Thyroid gland (tissue), 4 donors: ENCODE data around the gene OTUD5. TPM values are rescaled to one million over a fixed set of nuclear protein-coding genes. Genes with fewer than 3 reads are reported as not detected.

Source experiments
- DNase-seq, 2 donors: peaks; one replicate each; pipeline ENCODE4 v3.0.0-alpha.2; 2019
- H3K27ac ChIP-seq, 3 donors: fragments of 200-600 bp; sonication (generic); 1 replicate in 2 of 3; 2 replicates in 1 of 3; pipeline ENCODE4 v1.5.1; 2016 to 2019; ENCODE audit warnings: mild to moderate bottlenecking in 1 of 3, moderate library complexity in 1 of 3
- H3K27me3 ChIP-seq: fragments of 200-600 bp; sonication (generic); one replicate; pipeline ENCODE4 v1.5.1; 2019
- H3K36me3 ChIP-seq, 2 donors: fragments of 200-600 bp; sonication (generic); one replicate each; pipeline ENCODE4 v1.5.1; 2016 to 2019
- H3K4me1 ChIP-seq, 2 donors: fragments of 200-600 bp; sonication (generic); one replicate each; pipeline ENCODE4 v1.5.1; 2017 to 2019
- H3K4me3 ChIP-seq, 3 donors: fragments of 200-600 bp; sonication (generic); replicated peaks in 1 of 3; 1 replicate in 2 of 3; 2 replicates in 1 of 3; pipeline ENCODE4 v1.5.1; 2016; ENCODE audit warnings: mild to moderate bottlenecking in 1 of 3
- H3K9me3 ChIP-seq: fragments of 200-600 bp; sonication (generic); one replicate; pipeline ENCODE4 v1.5.1; 2017
- CTCF ChIP-seq, 6 experiments: fragments of 200-600 bp in 3 of 6; fragments of 450-650 bp in 3 of 6; sonication (generic) in 3 of 6; IDR thresholded peaks; one replicate each; pipeline ENCODE4 v1.5.1; 2016 to 2019; ENCODE audit warnings: antibody characterized with exemption in 6 of 6, mild to moderate bottlenecking in 2 of 6, inconsistent platforms in 1 of 6, moderate library complexity in 1 of 6
- POLR2A ChIP-seq, 2 donors: fragments of 450-650 bp; IDR thresholded peaks; one replicate each; pipeline ENCODE4 v1.6.1; 2017; ENCODE audit warnings: antibody characterized with exemption in 2 of 2, mild to moderate bottlenecking in 2 of 2, moderate library complexity in 1 of 2
- WGBS, 2 donors: methylation state at CpG; one replicate each; pipeline ENCODE4 v1.1.5; 2017; 5-methylcytosine and 5-hydroxymethylcytosine counted together
- intact Hi-C: fragments of 100-400 bp; cut with DNase I; formaldehyde crosslinking; loops from one replicate; pipeline ENCODE4 v1.15.1; 2023
- total RNA-seq, 4 donors: library from RNA; depleted of rRNA; stranded (reverse); fragments of >200 nt; gene quantifications; one replicate each; pipeline ENCODE4 v1.2.3, GENCODE V29; 2016

Gene OTUD5
- total RNA-seq, 4 donors from 2014 or later: 33.9 to 52.4 (median 43.3) TPM

- Histone ChIP-seq H3K27ac (peak overlapping the region; percentile 87 to 94 (median 90)), H3K4me3 (peak overlapping the region in 1 of 3 donors; percentile 44), H3K4me1 (peaks cover 7 to 9% of the 10 kb centered on the region in 2 donors), H3K9me3 (no peaks in the 10 kb centered on the region), H3K36me3 (no peaks in the 10 kb centered on the region), H3K27me3 (no peaks in the 10 kb centered on the region)
- TF ChIP-seq POLR2A (IDR thresholded peaks at IDR 0.05) (no peak), CTCF (IDR thresholded peaks at IDR 0.05) (no peak)
- no peak for DNase-seq
- intact Hi-C loops: no loop called here
- 9 to 34% methylated on average over 3 to 6 of the region's 9 CpGs for WGBS, 2 donors
Observed at GRCh38 chrX:48896611-48897011, 60.8 kb downstream of the OTUD5 start.

GRCh38 chrX:48894891-48895290, 62.5 kb downstream of the OTUD5 start:
- intact Hi-C loops: no loop called here
- Histone ChIP-seq H3K4me3 (no peak overlapping the region), H3K36me3 (no peaks in the 10 kb centered on the region), H3K4me1 (peaks cover 7 to 9% of the 10 kb centered on the region in 2 donors), H3K9me3 (no peaks in the 10 kb centered on the region), H3K27ac (no peak overlapping the region), H3K27me3 (no peaks in the 10 kb centered on the region)
- WGBS, 2 donors: 85 to 93% methylated on average over 6 of the region's 6 CpGs
- TF ChIP-seq POLR2A (IDR thresholded peaks at IDR 0.05): no peak
- TF ChIP-seq CTCF (IDR thresholded peaks at IDR 0.05): no peak
- DNase-seq: no peak

GRCh38 chrX:48893556-48894348, 63.7 kb downstream of the OTUD5 start:
- TF ChIP-seq CTCF (IDR thresholded peaks at IDR 0.05) (no peak), POLR2A (IDR thresholded peaks at IDR 0.05) (no peak)
- Histone ChIP-seq H3K36me3 (no peaks in the 10 kb centered on the region), H3K27me3 (no peaks in the 10 kb centered on the region), H3K4me3 (no peak overlapping the region), H3K4me1 (peaks cover 7 to 9% of the 10 kb centered on the region in 2 donors), H3K27ac (no peak overlapping the region), H3K9me3 (no peaks in the 10 kb centered on the region)
- intact Hi-C loops: no loop called here
- WGBS, 2 donors: 91 to 92% methylated on average over 6 to 12 of the region's 16 CpGs
- DNase-seq: no peak

GRCh38 chrX:48892896-48893295, 64.5 kb downstream of the OTUD5 start:
- Histone ChIP-seq H3K4me3 (no peak overlapping the region), H3K9me3 (no peaks in the 10 kb centered on the region), H3K4me1 (peaks cover 7 to 9% of the 10 kb centered on the region in 2 donors), H3K27me3 (no peaks in the 10 kb centered on the region), H3K27ac (no peak overlapping the region), H3K36me3 (no peaks in the 10 kb centered on the region)
- intact Hi-C loops: no loop called here
- TF ChIP-seq POLR2A (IDR thresholded peaks at IDR 0.05): no peak
- TF ChIP-seq CTCF (IDR thresholded peaks at IDR 0.05): no peak
- no peak for DNase-seq
- 83% methylated on average over 1 of the region's 4 CpGs; no CpG with 5 or more reads in 1 of the 2 donors for WGBS, 2 donors
